NCI-H2029 treated with DMSO at 0.1 percent for 48 hours (cell line): ENCODE measurements around the gene OXCT2.

Experiments used
- DNase-seq: peaks from one replicate; lab custom pipeline; 2025; lab: John Stamatoyannopoulos, UW

The OXCT2 gene

DNA sequence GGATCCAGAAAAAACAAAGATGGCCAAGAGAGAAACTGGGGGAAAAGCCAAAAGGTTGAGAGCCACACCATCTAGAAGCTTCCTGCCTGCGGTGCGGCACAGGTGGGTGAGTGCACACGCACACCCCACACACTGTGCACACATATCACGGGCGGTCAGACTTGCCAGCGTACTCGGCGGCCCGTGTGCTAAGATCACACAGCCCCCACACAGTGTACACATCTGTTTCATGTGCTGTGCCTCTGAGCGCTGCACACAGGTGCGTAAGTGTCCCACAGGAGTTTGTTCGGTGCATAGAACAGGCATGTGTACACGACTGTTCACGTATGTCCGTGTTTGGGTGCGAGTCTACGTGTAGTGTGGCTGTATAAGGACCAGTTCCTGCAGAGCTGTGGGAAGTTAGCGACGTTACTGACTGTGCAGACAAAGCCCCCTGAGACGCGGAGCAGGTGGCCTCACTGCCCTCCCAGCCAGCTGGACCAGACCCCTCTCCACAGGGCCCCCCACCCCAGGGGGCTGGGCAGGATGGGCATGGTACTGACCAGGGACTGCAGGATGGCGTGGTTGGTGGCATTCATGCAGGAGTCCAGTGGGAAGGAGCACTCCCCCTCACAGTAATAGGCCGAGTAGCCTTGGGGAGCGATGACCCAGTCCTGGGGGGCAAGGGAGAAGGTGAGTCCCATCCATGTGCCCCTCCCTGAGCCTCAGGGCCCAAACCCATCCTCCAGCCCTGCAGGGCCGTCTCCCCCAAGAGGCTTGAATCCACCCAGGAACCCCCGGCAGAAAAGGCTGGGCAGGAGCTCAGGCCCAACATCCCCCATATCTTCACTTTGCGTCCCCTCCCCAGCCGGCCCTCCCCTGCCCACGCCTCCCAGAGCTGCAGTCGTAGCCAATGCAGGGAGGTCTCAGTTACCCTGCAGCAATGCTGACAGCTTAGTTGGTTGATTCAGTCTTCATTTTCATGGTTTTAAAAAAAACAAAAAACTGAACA lies 8.3 kb downstream of the OXCT2 start:
- DNase-seq = no peak

DNA sequence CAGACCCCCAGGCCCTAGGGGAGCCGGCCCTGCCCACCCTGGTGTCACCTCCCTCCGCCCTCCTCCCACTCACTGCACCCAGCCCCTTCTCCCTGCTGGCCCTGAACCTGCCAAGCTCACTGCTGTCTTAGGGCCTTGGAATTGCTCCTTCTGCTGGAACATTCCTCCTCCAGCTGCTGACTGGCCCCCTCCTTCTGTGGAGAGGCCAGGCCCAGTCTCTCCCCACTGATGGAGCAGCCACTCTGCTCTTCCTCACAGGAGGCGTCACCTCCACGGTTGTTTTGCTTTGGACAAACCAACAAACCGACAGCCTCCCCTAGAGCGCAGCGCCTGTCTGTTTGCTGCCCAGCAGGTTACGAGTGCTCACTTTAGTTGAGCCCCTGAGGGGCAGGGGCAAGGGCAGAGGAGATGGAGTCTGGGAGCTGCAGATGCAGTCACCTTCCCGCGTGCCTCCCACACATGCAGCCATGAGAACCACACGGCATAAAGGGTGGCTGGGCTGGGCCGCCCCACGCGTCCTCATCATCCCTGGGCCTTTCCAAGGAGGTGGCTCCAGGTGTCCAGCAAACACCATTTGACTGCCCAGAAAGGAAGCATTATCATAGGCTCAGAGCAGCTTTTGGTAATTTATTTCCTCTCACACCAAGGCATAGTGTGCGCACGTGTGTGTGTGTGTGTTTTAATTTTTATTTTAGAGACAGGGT lies 9.4 kb downstream of the OXCT2 start:
- no peak for DNase-seq

DNA sequence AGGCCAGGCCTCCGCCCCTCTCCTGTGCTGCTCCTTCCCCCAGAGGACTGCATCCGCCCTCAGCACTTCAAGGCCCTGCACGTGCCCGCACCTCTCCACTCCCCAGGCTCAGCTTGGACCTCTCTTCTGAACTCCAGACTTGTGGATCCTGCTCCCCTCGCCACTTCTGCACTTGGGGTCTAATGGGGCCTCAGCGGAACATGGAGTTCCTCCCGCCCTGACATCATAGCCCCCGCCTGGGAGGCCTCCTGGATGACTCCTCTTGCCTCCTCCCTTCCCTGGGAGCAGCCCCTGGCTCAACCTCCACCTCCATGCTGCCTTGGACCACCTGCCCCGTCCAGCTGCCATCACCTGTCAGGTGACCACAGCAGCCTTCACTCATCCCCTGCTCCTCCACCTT lies 10.1 kb downstream of the OXCT2 start:
- DNase-seq = no peak

GRCh38 chr1:39760074-39761008 lies 10.8 kb downstream of the OXCT2 start:
- no peak for DNase-seq

DNA sequence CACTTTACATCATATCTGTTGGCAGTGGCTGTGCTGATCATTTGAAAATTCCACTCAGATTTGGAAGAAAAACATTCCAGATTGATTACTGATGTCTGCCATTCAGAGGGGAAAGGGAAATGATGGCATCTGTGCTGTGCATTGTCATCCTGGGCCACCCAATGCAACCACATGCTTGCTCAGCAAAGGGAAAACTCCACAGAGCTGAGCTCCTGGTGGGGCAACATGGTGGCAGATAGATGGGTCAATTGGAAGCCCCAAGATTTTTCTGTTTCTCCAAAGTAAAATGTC lies 11.8 kb downstream of the OXCT2 start:
- DNase-seq = no peak

GRCh38 chr1:39758556-39759435 lies 12.4 kb downstream of the OXCT2 start:
- DNase-seq = no peak

- no peak for DNase-seq
Observed at GRCh38 chr1:39757501-39757900, 13.6 kb downstream of the OXCT2 start.

GRCh38 chr1:39755965-39756659 lies 15.0 kb downstream of the OXCT2 start:
- no peak for DNase-seq

GRCh38 chr1:39754906-39755504 lies 16.1 kb downstream of the OXCT2 start:
- no peak for DNase-seq

DNA sequence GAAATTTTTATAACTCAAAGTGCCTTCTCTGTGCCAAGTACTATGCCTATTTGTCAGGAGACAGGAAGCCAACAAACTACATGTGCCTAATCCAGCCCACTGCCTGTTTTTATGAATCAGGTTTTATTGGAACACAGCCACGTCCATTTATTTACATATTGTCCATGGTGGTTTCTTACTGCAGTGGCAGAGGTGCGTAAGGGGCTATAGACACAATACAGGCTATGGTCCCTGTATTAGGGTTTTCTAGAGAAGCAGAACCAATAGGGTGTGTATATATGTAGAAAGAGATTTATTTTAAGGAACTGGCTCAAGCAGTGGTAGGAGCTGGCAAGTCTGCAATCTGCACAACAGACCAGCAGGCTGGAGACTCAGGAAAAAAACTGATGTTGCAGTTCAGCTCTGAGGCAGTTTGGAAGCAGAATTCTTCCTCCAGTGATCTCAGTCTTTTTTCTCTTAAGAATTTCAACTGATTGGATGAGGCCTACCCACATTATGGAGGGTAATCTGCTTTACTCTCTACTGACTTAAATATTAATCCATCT lies 17.1 kb downstream of the OXCT2 start:
- DNase-seq = peak; percentile 98

DNA sequence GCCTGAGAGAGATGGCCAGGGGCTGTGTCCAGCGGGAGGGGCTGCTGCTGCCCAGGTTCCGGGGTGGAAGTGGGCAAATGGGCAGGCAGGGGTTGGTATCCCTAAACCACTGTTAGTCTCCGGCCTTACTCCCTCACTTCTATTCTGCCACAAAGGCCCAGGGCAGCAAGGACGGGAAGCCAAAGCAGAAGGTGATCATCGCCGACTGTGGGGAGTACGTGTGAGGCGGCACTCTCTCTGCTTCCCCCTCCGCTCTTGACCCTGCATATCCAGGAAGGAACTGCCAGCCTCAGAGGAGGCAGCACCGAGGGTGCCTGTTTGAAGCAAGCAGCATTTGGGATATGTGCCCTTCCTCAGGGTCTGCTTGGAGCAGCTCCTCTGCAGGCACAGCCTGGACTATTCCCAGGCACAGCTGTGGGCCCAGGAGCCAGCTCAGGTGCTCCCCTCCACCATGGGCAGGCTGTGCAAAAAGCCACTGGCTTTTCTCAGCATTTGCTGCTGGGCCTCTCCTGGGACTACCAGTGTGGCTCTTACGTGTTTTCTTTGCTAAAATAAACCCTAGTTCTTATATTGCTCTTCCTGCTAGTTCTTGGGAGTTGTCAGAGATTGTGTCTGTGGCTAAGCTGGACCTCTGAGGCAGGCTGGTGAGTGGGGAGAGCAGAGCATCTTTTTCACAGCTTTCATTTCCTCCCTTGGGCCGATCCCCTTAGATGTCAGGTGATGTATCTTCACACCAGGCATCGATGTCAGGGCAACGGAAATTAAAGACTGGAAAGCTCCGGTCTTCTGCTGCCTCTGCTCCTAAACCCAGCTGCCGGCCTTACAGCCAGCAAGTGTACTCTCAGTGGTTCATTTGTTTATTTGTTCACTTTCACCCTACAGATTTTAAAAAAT lies 17.8 kb downstream of the OXCT2 start:
- DNase-seq = no peak

GRCh38 chr1:39752703-39753102 lies 18.4 kb downstream of the OXCT2 start:
- DNase-seq = no peak

- no peak for DNase-seq
Observed at GRCh38 chr1:39751595-39751994, 19.6 kb downstream of the OXCT2 start.

DNA sequence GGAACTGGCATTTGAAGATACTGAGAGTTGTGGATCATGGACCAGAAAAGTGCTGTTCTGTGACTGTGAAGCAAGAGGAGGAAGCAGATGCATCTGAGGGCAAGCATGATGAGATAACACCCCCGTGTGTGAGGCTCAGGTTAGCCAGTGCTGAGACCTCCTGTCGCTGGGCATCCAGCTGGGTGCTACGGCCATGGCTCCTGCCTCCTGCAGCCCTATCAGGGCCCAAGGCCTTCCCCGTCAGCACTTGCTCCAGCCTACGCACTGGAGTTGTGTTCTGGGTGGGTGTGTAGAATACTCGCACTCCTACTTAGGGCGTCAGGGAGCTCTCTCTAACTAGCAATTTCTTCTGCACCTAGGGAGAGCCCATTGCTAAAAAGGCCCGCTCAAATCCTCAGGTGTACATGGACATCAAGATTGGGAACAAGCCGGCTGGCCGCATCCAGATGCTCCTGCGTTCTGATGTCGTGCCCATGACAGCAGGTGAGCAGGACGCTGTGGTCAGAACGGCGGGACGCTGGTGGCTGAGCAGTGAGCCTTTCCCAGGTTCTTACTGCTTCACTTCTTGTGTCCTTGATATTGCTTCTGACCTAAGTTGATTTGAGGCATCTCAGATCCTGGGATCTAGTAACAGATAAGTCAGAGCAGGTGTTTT lies 26.0 kb downstream of the OXCT2 start:
- DNase-seq = no peak

GRCh38 chr1:39738622-39739366 lies 32.4 kb downstream of the OXCT2 start, which contains the start of gene PPIE:
Gene PPIE, plus strand, starts transcription at chr1:39738882. Its CDS starts 19 bp downstream, at chr1:39738901.
- DNase-seq = peak; percentile 100

- peak; percentile 100 for DNase-seq
Observed at GRCh38 chr1:39737546-39738169, 33.5 kb downstream of the OXCT2 start.

DNA sequence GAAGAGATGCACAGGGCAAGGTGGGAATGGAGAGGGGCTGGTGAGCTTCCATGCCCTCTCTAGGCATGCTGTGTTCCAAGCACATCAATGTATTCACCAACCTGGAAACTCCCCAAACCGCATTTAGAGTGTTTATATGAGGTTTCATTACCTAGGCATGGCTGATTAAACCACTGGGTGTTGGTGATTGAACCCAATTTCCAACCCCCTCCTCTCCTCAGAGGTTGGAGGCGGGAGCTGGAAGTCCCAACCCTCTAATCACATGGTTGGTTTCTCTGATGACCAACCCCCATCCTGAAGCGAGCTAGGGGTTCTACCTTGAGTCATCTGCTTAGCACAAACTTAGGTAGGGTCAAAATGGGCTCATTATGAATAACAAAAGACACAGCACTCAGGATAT lies 35.4 kb downstream of the OXCT2 start:
- peak; percentile 98 for DNase-seq
